SK-N-SH (cell line): ENCODE measurements around the gene SLC25A33.

Experiments used
- CTCF ChIP-seq: fragments of 200-600 bp; sonication (generic); IDR thresholded peaks from 2 replicates; pipeline ENCODE4 v1.6.1; 2017; ENCODE audit warnings: antibody characterized with exemption, mild to moderate bottlenecking, moderate library complexity
- EP300 ChIP-seq, 2 experiments: IDR thresholded peaks; 2 replicates each; pipeline versions ENCODE4 v1.4.0 to v1.6.1; 2012; ENCODE audit warnings: borderline replicate concordance in 1 of 2, low read depth in 1 of 2, low read length in 1 of 2
- GABPA ChIP-seq: IDR thresholded peaks from 2 replicates; pipeline ENCODE4 v1.4.0; 2012; ENCODE audit warnings: low read depth, mild to moderate bottlenecking
- JUND ChIP-seq: IDR thresholded peaks from 2 replicates; pipeline ENCODE4 v1.4.0; 2012
- MAX ChIP-seq: IDR thresholded peaks from 2 replicates; pipeline ENCODE4 v1.4.0; 2012; ENCODE audit warnings: low read depth
- MEF2A ChIP-seq: IDR thresholded peaks from 2 replicates; pipeline ENCODE4 v1.4.0; 2012; ENCODE audit warnings: low read depth, borderline replicate concordance
- MXI1 ChIP-seq: IDR thresholded peaks from 2 replicates; pipeline ENCODE4 v1.6.1; 2012; ENCODE audit warnings: mild to moderate bottlenecking, low read depth, low read length, improper control_type of control experiment
- NRF1 ChIP-seq: IDR thresholded peaks from 2 replicates; pipeline ENCODE4 v1.6.1; 2012; ENCODE audit warnings: low read depth, mild to moderate bottlenecking, low read length
- POLR2AphosphoS5 ChIP-seq: IDR thresholded peaks from 2 replicates; pipeline ENCODE4 v1.6.1; 2012; ENCODE audit warnings: low read depth, low read length
- RCOR1 ChIP-seq: fragments of 150-350 bp; IDR thresholded peaks from 2 replicates; pipeline ENCODE4 v1.6.1; 2017; ENCODE audit warnings: antibody characterized with exemption, low read length
- SIN3A ChIP-seq: IDR thresholded peaks from 2 replicates; pipeline ENCODE4 v1.6.1; 2012; ENCODE audit warnings: low read depth, mild to moderate bottlenecking, low read length, moderate library complexity, borderline replicate concordance
- SMC3 ChIP-seq: IDR thresholded peaks from 2 replicates; pipeline ENCODE4 v1.6.1; 2012; ENCODE audit warnings: low read depth, low read length, improper control_type of control experiment

- no peak for TF ChIP-seq EP300 (IDR thresholded peaks at IDR 0.05; ENCODE audit: borderline replicate concordance in 1 of 2, low read depth in 1 of 2, low read length in 1 of 2)
- TF ChIP-seq CTCF: no peak
- TF ChIP-seq SMC3: no peak
- TF ChIP-seq MEF2A: no peak
- TF ChIP-seq RCOR1: no peak
- no peak for TF ChIP-seq SIN3A
- TF ChIP-seq POLR2AphosphoS5: no peak
- TF ChIP-seq MXI1: no peak; the same call in 1 of the 2 replicates
- TF ChIP-seq NRF1: no peak
- TF ChIP-seq MAX: no peak
- TF ChIP-seq JUND: no peak
- TF ChIP-seq GABPA: no peak
Observed at GRCh38 chr1:9591669-9592509, 52.6 kb downstream of the SLC25A33 start.
